GM04504 (cell line): Measurements from ENCODE around the gene LENG9.
"Not testable (repeated sequence)": the region's sequence is repeated elsewhere in the genome, so short reads cannot be mapped to it uniquely, and the experiment has no call there.

ENCODE experiments used
- DNase-seq: peaks from one replicate; pipeline ENCODE4 v3.0.0-alpha.2; 2012; ENCODE audit warnings: low read depth

Gene LENG9

GRCh38 chr19:54478677-54479266 is 15.2 kb upstream of the LENG9 start:
- DNase-seq = no peak

GRCh38 chr19:54477650-54478049 is 14.1 kb upstream of the LENG9 start:
- no peak for DNase-seq

GRCh38 chr19:54475706-54476105 is 12.1 kb upstream of the LENG9 start:
- DNase-seq = no peak

- no peak for DNase-seq
Observed at GRCh38 chr19:54473892-54474372, 10.4 kb upstream of the LENG9 start.

GRCh38 chr19:54473071-54473891 is 9.7 kb upstream of the LENG9 start, which contains the start of gene CDC42EP5:
CDC42EP5 (minus strand) TSS chr19:54473296; CDS start chr19:54465547, 7,749 bp downstream.
- peak; percentile 71 for DNase-seq

GRCh38 chr19:54470991-54471782 is 7.6 kb upstream of the LENG9 start:
- DNase-seq = no peak

- no peak for DNase-seq
Observed at GRCh38 chr19:54470276-54470887, 6.8 kb upstream of the LENG9 start.

GRCh38 chr19:54469496-54469934 is 5.9 kb upstream of the LENG9 start:
- DNase-seq = no peak

GRCh38 chr19:54466110-54466480 is 2.5 kb upstream of the LENG9 start:
- not testable (repeated sequence) for DNase-seq

- DNase-seq = no peak
Observed at GRCh38 chr19:54465426-54466109, 2.0 kb upstream of the LENG9 start.

GRCh38 chr19:54464630-54465425 is 1.2 kb upstream of the LENG9 start:
- DNase-seq = no peak

- no peak for DNase-seq
Observed at GRCh38 chr19:54464044-54464629, 559 bp upstream of the LENG9 start.

- DNase-seq = no peak
Observed at GRCh38 chr19:54462655-54463530, 685 bp downstream of the LENG9 start.

- no peak for DNase-seq
Observed at GRCh38 chr19:54462047-54462654, 1.4 kb downstream of the LENG9 start.

GRCh38 chr19:54461613-54462012 is 2.0 kb downstream of the LENG9 start:
- no peak for DNase-seq

GRCh38 chr19:54461210-54461609 is 2.4 kb downstream of the LENG9 start:
- DNase-seq = no peak

- no peak for DNase-seq
Observed at GRCh38 chr19:54460230-54461005, 3.2 kb downstream of the LENG9 start.
